H9 (cell line): ENCODE results near the gene PUM2. TPM values are rescaled to one million over a fixed set of nuclear protein-coding genes. Genes with fewer than 3 reads are reported as not detected.

Experiments used
- DNase-seq: peaks from one replicate; pipeline ENCODE4 v3.0.0-alpha.2; 2017
- H2AFZ ChIP-seq: one replicate; pipeline ENCODE4 v1.6.1; 2013; ENCODE audit warnings: mild to moderate bottlenecking, low read length, control low read depth, moderate library complexity
- H2AK5ac ChIP-seq: 2 replicates; pipeline ENCODE4 v1.6.1; 2013; ENCODE audit warnings: low read length, control low read depth, mixed read lengths; ENCODE audit not compliant: insufficient read length
- H2BK120ac ChIP-seq: one replicate; pipeline ENCODE4 v1.6.1; 2013; ENCODE audit warnings: low read depth, mild to moderate bottlenecking, low read length, control low read depth, inconsistent platforms; ENCODE audit not compliant: poor library complexity, severe bottlenecking
- H2BK12ac ChIP-seq: 2 replicates; pipeline ENCODE4 v1.6.1; 2013; ENCODE audit warnings: low read length, control low read depth, mixed read lengths, low read depth; ENCODE audit not compliant: insufficient read length
- H2BK15ac ChIP-seq: 2 replicates; pipeline ENCODE4 v1.6.1; 2013; ENCODE audit warnings: low read depth, low read length, control low read depth
- H2BK20ac ChIP-seq: one replicate; pipeline ENCODE4 v1.6.1; 2013; ENCODE audit warnings: low read depth, mild to moderate bottlenecking, low read length, control low read depth, inconsistent platforms; ENCODE audit not compliant: poor library complexity, severe bottlenecking
- H2BK5ac ChIP-seq: 2 replicates; pipeline ENCODE4 v1.6.1; 2013; ENCODE audit warnings: low read length, control low read depth, mixed read lengths; ENCODE audit not compliant: insufficient read length
- H3K14ac ChIP-seq: 2 replicates; pipeline ENCODE4 v1.6.1; 2013; ENCODE audit warnings: low read length, control low read depth; ENCODE audit not compliant: insufficient read depth
- H3K18ac ChIP-seq: 2 replicates; pipeline ENCODE4 v1.6.1; 2013; ENCODE audit warnings: low read depth, mild to moderate bottlenecking, mixed read lengths, low read length, control low read depth; ENCODE audit not compliant: insufficient read length
- H3K23ac ChIP-seq: 2 replicates; pipeline ENCODE4 v1.6.1; 2013; ENCODE audit warnings: low read length, control low read depth, mixed read lengths, low read depth; ENCODE audit not compliant: insufficient read length
- H3K23me2 ChIP-seq: 2 replicates; pipeline ENCODE4 v1.6.1; 2013; ENCODE audit warnings: low read depth, mild to moderate bottlenecking, mixed read lengths, low read length, control low read depth; ENCODE audit not compliant: insufficient read length, poor library complexity, severe bottlenecking
- H3K27ac ChIP-seq: 2 replicates; pipeline ENCODE4 v1.5.1; 2013; ENCODE audit warnings: low read length, control low read depth, mixed read lengths, low read depth; ENCODE audit not compliant: insufficient read length
- H3K27me3 ChIP-seq: 2 replicates; pipeline ENCODE4 v1.6.1; 2013; ENCODE audit warnings: low read length, control low read depth, inconsistent platforms; ENCODE audit not compliant: insufficient read depth
- H3K4ac ChIP-seq: 2 replicates; pipeline ENCODE4 v1.6.1; 2013; ENCODE audit warnings: low read depth, mild to moderate bottlenecking, control low read depth, inconsistent platforms, low read length, moderate library complexity
- H3K4me1 ChIP-seq: 2 replicates; pipeline ENCODE4 v1.6.1; 2013; ENCODE audit warnings: low read length, control low read depth, inconsistent platforms; ENCODE audit not compliant: insufficient read depth
- H3K4me2 ChIP-seq: 2 replicates; pipeline ENCODE4 v1.6.1; 2013; ENCODE audit warnings: low read length, control low read depth, mixed read lengths; ENCODE audit not compliant: insufficient read length, insufficient read depth
- H3K56ac ChIP-seq: 2 replicates; pipeline ENCODE4 v1.6.1; 2013; ENCODE audit warnings: low read depth, mild to moderate bottlenecking, mixed read lengths, low read length, control low read depth; ENCODE audit not compliant: insufficient read length
- H3K79me1 ChIP-seq: 2 replicates; pipeline ENCODE4 v1.6.1; 2013; ENCODE audit warnings: low read depth, mild to moderate bottlenecking, moderate library complexity, low read length, control low read depth, inconsistent platforms; ENCODE audit not compliant: insufficient read depth, poor library complexity, severe bottlenecking
- H3K79me2 ChIP-seq: 2 replicates; pipeline ENCODE4 v1.6.1; 2013; ENCODE audit warnings: low read length, control low read depth, inconsistent platforms; ENCODE audit not compliant: insufficient read depth
- H3K9ac ChIP-seq: 2 replicates; pipeline ENCODE4 v1.6.1; 2013; ENCODE audit warnings: low read length, control low read depth, mixed read lengths; ENCODE audit not compliant: insufficient read length; ENCODE audit errors: extremely low read depth
- H3K9me3 ChIP-seq: one replicate; pipeline ENCODE4 v1.6.1; 2013; ENCODE audit warnings: low read depth, low read length, inconsistent platforms; ENCODE audit not compliant: control insufficient read depth
- H3T11ph ChIP-seq: one replicate; pipeline ENCODE4 v1.6.1; 2013; ENCODE audit warnings: mild to moderate bottlenecking, low read length, control low read depth, inconsistent platforms
- H4K20me1 ChIP-seq: one replicate; pipeline ENCODE4 v1.6.1; 2013; ENCODE audit not compliant: control insufficient read depth, insufficient read length, insufficient read depth
- H4K5ac ChIP-seq: 2 replicates; pipeline ENCODE4 v1.6.1; 2013; ENCODE audit warnings: low read depth, mild to moderate bottlenecking, mixed read lengths, low read length, control low read depth; ENCODE audit not compliant: insufficient read length
- H4K8ac ChIP-seq: replicated peaks from 2 replicates; pipeline ENCODE4 v1.6.1; 2013; ENCODE audit warnings: low read length, control low read depth, mixed read lengths, low read depth; ENCODE audit not compliant: insufficient read length
- H4K91ac ChIP-seq: 2 replicates; pipeline ENCODE4 v1.6.1; 2013; ENCODE audit warnings: low read depth, mild to moderate bottlenecking, moderate library complexity, mixed read lengths, low read length, control low read depth; ENCODE audit not compliant: insufficient read length
- H3K27ac Mint-ChIP-seq, 3 experiments: 2 replicates in 2 of 3; 3 replicates in 1 of 3; pipeline ENCODE4 v1.8.0; 2020 to 2021; ENCODE audit warnings: mixed read lengths in 3 of 3, mild to moderate bottlenecking in 1 of 3, moderate library complexity in 1 of 3
- H3K27me3 Mint-ChIP-seq: 2 replicates; pipeline ENCODE4 v1.8.0; 2021; ENCODE audit warnings: low read depth, mild to moderate bottlenecking, moderate library complexity, mixed read lengths
- H3K36me3 Mint-ChIP-seq, 3 experiments: 2 replicates in 2 of 3; 3 replicates in 1 of 3; pipeline ENCODE4 v1.8.0; 2020 to 2021; ENCODE audit warnings: low read depth in 3 of 3, mixed read lengths in 3 of 3; ENCODE audit not compliant: insufficient read depth in 1 of 3
- H3K4me1 Mint-ChIP-seq, 2 experiments: 2 replicates each; pipeline ENCODE4 v1.8.0; 2020; ENCODE audit warnings: mixed read lengths in 2 of 2
- H3K4me3 Mint-ChIP-seq, 2 experiments: 2 replicates in 1 of 2; 3 replicates in 1 of 2; pipeline ENCODE4 v1.8.0; 2020 to 2021; ENCODE audit warnings: mild to moderate bottlenecking in 2 of 2, mixed read lengths in 2 of 2, moderate library complexity in 1 of 2
- H3K9me3 Mint-ChIP-seq, 2 experiments: 2 replicates in 1 of 2; 3 replicates in 1 of 2; pipeline ENCODE4 v1.8.0; 2020; ENCODE audit warnings: mild to moderate bottlenecking in 2 of 2, mixed read lengths in 2 of 2, moderate library complexity in 1 of 2
- WGBS: extraction: QIAGEN DNeasy Blood & Tissue Kit; methylation state at CpG from one replicate; pipeline ENCODE4 v1.1.7; 2013; ENCODE audit warnings: missing lambda C conversion rate, low lambda C conversion rate, mixed read lengths; ENCODE audit not compliant: insufficient read length; ENCODE audit errors: extremely low coverage; 5-methylcytosine and 5-hydroxymethylcytosine counted together
- total RNA-seq: library from RNA; stranded (reverse); gene quantifications from 2 replicates; pipeline ENCODE4 v1.2.1, GENCODE V29; 2021
- TF ChIP-seq, protein P1 (sequence below): fragments of 200-600 bp; sonication (generic); conservative IDR thresholded peaks from 3 replicates; pipeline ENCODE4 v1.8.0; 2021; ENCODE audit warnings: antibody characterized with exemption, mild to moderate bottlenecking

PUM2 gene
- total RNA-seq, 1 experiment from 2014 or later, result 96.6 TPM

GRCh38 chr2:20346565-20347381 lies 3.9 kb downstream of the PUM2 start:
- no peak for DNase-seq
- peak overlapping the region in 1 of 3 experiments; percentile 19; a peak in 2 of 7 replicates for H3K27ac Mint-ChIP-seq
- no peaks in the 10 kb centered on the region for H4K20me1 ChIP-seq

More at GRCh38 chr2:20346565-20347381, 3.9 kb downstream of the PUM2 start:
- Histone ChIP-seq H4K8ac (no peak overlapping the region), H2BK5ac (no peak overlapping the region), H3K79me1 (no peaks in the 10 kb centered on the region), H3K23ac (no peak overlapping the region), H2BK20ac (no peak overlapping the region), H3K79me2 (peaks cover 70% of the 10 kb centered on the region), H3K23me2 (peaks cover 7% of the 10 kb centered on the region), H3K56ac (no peak overlapping the region), H3K4me2 (no peak overlapping the region), H3K14ac (no peak overlapping the region), H2BK12ac (no peak overlapping the region), H3K18ac (no peak overlapping the region), H2AK5ac (no peak overlapping the region), H3K4ac (no peak overlapping the region), H3K9me3 (no peaks in the 10 kb centered on the region), H2BK120ac (no peak overlapping the region), H4K5ac (no peak overlapping the region), H3K27me3 (no peaks in the 10 kb centered on the region), H2BK15ac (no peak overlapping the region), H4K91ac (no peak overlapping the region), H3K9ac (no peak overlapping the region), H3K4me1 (peaks cover 2% of the 10 kb centered on the region), H3K27ac (no peak overlapping the region), H2AFZ (no peak overlapping the region), H3T11ph (no peak overlapping the region)
- Mint-ChIP-seq H3K4me3 (no peak overlapping the region; a peak in 1 of 5 replicates), H3K36me3 (peaks cover 7 to 14% (median 7%) of the 10 kb centered on the region in 3 experiments; a peak in 6 of 7 replicates), H3K9me3 (no peaks in the 10 kb centered on the region), H3K27me3 (no peaks in the 10 kb centered on the region), H3K4me1 (peaks cover 33 to 41% of the 10 kb centered on the region in 2 experiments)
- TF ChIP-seq, protein P1, sequence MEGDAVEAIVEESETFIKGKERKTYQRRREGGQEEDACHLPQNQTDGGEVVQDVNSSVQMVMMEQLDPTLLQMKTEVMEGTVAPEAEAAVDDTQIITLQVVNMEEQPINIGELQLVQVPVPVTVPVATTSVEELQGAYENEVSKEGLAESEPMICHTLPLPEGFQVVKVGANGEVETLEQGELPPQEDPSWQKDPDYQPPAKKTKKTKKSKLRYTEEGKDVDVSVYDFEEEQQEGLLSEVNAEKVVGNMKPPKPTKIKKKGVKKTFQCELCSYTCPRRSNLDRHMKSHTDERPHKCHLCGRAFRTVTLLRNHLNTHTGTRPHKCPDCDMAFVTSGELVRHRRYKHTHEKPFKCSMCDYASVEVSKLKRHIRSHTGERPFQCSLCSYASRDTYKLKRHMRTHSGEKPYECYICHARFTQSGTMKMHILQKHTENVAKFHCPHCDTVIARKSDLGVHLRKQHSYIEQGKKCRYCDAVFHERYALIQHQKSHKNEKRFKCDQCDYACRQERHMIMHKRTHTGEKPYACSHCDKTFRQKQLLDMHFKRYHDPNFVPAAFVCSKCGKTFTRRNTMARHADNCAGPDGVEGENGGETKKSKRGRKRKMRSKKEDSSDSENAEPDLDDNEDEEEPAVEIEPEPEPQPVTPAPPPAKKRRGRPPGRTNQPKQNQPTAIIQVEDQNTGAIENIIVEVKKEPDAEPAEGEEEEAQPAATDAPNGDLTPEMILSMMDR, result no peak
- no CpG with 5 or more reads among the region's 5 CpGs for WGBS
